HEK293 (cell line): ENCODE results near the gene RASL10A.

Experiments
- CTCF ChIA-PET: fragments of 350-600 bp; formaldehyde crosslinking; extraction: SDS; loops from one replicate; lab custom pipeline; 2021; ENCODE audit warnings: antibody characterized with exemption; lab: Yijun Ruan, JAX
- POLR2A ChIA-PET: fragments of 300-600 bp; formaldehyde crosslinking; extraction: SDS; loops from one replicate; lab custom pipeline; 2020; ENCODE audit warnings: antibody characterized with exemption, inconsistent platforms; lab: Yijun Ruan, JAX
- H3K27ac ChIP-seq: fragments of 200-500 bp; sonication (Bioruptor generic); 2 replicates; pipeline ENCODE4 v1.5.1; 2014; ENCODE audit warnings: low read depth, low read length, control low read depth, inconsistent platforms; ENCODE audit errors: extremely low read depth
- H3K36me3 ChIP-seq, 2 experiments: fragments of 200-500 bp in 1 of 2; sonication (Bioruptor generic) in 1 of 2; 1 replicate in 1 of 2; 2 replicates in 1 of 2; pipeline ENCODE4 v1.5.1; 2014 to 2017; ENCODE audit warnings: inconsistent platforms in 2 of 2, low read length in 2 of 2; ENCODE audit not compliant: control insufficient read depth in 2 of 2, insufficient read depth in 1 of 2
- H3K4me1 ChIP-seq: fragments of 200-500 bp; sonication (Bioruptor generic); 2 replicates; pipeline ENCODE4 v1.5.1; 2014; ENCODE audit warnings: mild to moderate bottlenecking, low read length, inconsistent platforms; ENCODE audit not compliant: control insufficient read depth, insufficient read depth
- H3K4me3 ChIP-seq: 2 replicates; pipeline ENCODE4 v1.5.1; 2011; ENCODE audit warnings: low read depth, mild to moderate bottlenecking, control low read depth, low read length, moderate library complexity
- H3K9me3 ChIP-seq: fragments of 200-500 bp; sonication (Bioruptor generic); 2 replicates; pipeline ENCODE4 v1.5.1; 2014; ENCODE audit warnings: low read depth, low read length, inconsistent platforms; ENCODE audit not compliant: control insufficient read depth, insufficient read depth
- GLIS1 ChIP-seq: fragments of 450-650 bp; formaldehyde crosslinking; IDR thresholded peaks from 2 replicates; pipeline ENCODE4 v1.5.1; 2016; ENCODE audit warnings: missing biosample characterization, missing genetic modification characterization
- IKZF3 ChIP-seq: fragments of 450-650 bp; IDR thresholded peaks from 2 replicates; pipeline ENCODE4 v1.5.0; 2018; ENCODE audit warnings: missing biosample characterization, mild to moderate bottlenecking, missing genetic modification characterization, moderate library complexity
- MZF1 ChIP-seq: fragments of 450-650 bp; formaldehyde crosslinking; IDR thresholded peaks from 2 replicates; pipeline ENCODE4 v1.5.1; 2017; ENCODE audit warnings: missing biosample characterization, missing genetic modification characterization, borderline replicate concordance
- SP2 ChIP-seq: fragments of 450-650 bp; formaldehyde crosslinking; IDR thresholded peaks from 2 replicates; pipeline ENCODE4 v1.5.1; 2016; ENCODE audit warnings: missing biosample characterization, missing genetic modification characterization
- YY1 ChIP-seq: fragments of 450-650 bp; formaldehyde crosslinking; IDR thresholded peaks from 2 replicates; pipeline ENCODE4 v1.5.1; 2018; ENCODE audit warnings: missing biosample characterization, missing genetic modification characterization
- ZBTB17 ChIP-seq: fragments of 450-650 bp; formaldehyde crosslinking; IDR thresholded peaks from 2 replicates; pipeline ENCODE4 v1.5.1; 2016; ENCODE audit warnings: missing biosample characterization, missing genetic modification characterization
- ZFP3 ChIP-seq: fragments of 450-650 bp; formaldehyde crosslinking; IDR thresholded peaks from 2 replicates; pipeline ENCODE4 v1.5.1; 2016; ENCODE audit warnings: low read depth, missing biosample characterization, missing genetic modification characterization
- ZIC2 ChIP-seq: fragments of 450-650 bp; formaldehyde crosslinking; IDR thresholded peaks from 2 replicates; pipeline ENCODE4 v1.5.1; 2016; ENCODE audit warnings: missing biosample characterization, missing genetic modification characterization
- ZNF785 ChIP-seq: fragments of 450-650 bp; formaldehyde crosslinking; IDR thresholded peaks from 2 replicates; pipeline ENCODE4 v1.5.1; 2016; ENCODE audit warnings: missing biosample characterization, missing genetic modification characterization
- TF ChIP-seq, protein P1 (sequence below): fragments of 450-650 bp; IDR thresholded peaks from 2 replicates; pipeline ENCODE4 v1.5.1; 2018; ENCODE audit warnings: missing biosample characterization, missing genetic modification characterization
- TF ChIP-seq, protein P2 (sequence below): fragments of 450-650 bp; formaldehyde crosslinking; IDR thresholded peaks from 2 replicates; pipeline ENCODE4 v1.5.1; 2017; ENCODE audit warnings: missing biosample characterization, missing genetic modification characterization
- TF ChIP-seq, protein P3 (sequence below): fragments of 450-650 bp; formaldehyde crosslinking; IDR thresholded peaks from 2 replicates; pipeline ENCODE4 v1.5.1; 2016; ENCODE audit warnings: missing biosample characterization, missing genetic modification characterization, borderline replicate concordance
- TF ChIP-seq, protein P4 (sequence below): fragments of 450-650 bp; formaldehyde crosslinking; IDR thresholded peaks from 2 replicates; pipeline ENCODE4 v1.5.1; 2016; ENCODE audit warnings: missing biosample characterization, missing genetic modification characterization

RASL10A gene

DNA sequence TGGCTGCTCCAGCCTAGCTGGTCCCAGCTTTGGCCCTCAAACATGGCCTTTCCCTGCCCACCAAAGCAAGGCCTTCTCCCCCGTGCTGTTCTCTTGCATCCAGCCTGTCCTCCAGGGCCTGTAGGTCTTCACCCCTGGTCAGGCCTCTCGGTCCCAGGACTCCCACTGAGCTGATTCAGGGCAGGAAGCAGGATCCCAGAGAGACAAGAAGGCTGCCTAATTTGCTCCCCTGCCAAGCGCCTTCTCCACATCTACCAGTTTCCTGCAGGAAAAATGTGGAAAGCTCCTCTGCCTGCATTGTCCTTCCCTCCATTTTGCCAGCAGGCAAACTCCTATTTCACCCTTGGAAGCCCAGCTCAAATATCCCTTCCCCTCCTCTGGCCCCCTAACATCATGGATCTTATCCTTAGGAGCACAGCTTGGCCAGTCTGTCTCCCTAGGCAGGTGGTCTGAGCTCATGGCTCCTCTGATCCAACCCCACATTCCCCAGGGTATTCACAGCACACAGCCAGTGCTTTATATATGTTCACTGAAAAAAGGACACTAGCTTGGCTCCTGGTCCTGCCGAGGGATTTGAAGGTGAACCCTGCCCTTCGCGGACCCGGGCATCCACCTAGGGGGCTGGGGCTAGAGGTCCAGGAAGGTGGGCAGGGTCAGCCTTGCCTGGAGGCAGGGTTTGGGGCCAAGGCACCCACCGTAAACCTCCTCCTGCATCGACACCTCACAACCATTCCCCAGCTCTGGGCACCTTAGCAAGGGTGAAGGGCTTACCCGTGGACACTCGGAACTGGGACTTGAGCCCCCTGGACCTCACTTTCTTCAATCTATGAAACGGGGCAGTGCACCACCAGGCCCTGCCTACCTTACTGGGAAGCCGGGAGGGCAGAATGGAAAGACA, 48.7 kb downstream of the RASL10A start:
- no peaks in the 10 kb centered on the region for H3K9me3 ChIP-seq
- ChIA-PET CTCF (interaction anchor here (0.7 to 1.4 kb wide), 3 partner anchors 13 to 619 kb away, joined by 3 read pairs; no protein-coding TSS in a partner anchor), POLR2A (interaction anchor here (0.6 to 2.2 kb wide), 7 partner anchors 9 to 1892 kb away, joined by 3 to 8 read pairs (median 4); partner anchors contain the start of genes AP1B1 and EMID1)
- H3K4me3 ChIP-seq, result peak overlapping the region; percentile 75
- H3K4me1 ChIP-seq, result peaks cover 5% of the 10 kb centered on the region
- H3K27ac ChIP-seq, result peak overlapping the region; percentile 99
- TF ChIP-seq YY1 (tag by site-specific recombination) (0 out of 2 replicates have a peak, but pooled peaks have one; percentile 58), ZBTB17 (tag by site-specific recombination) (peak; percentile 84), ZIC2 (tag by site-specific recombination) (peak; percentile 100), IKZF3 (tag by site-specific recombination) (peak; percentile 73), MZF1 (no peak), ZNF785 (tag by site-specific recombination) (no peak), ZFP3 (tag by site-specific recombination) (peak; percentile 97), GLIS1 (peak; percentile 86)
- TF ChIP-seq, protein P1, sequence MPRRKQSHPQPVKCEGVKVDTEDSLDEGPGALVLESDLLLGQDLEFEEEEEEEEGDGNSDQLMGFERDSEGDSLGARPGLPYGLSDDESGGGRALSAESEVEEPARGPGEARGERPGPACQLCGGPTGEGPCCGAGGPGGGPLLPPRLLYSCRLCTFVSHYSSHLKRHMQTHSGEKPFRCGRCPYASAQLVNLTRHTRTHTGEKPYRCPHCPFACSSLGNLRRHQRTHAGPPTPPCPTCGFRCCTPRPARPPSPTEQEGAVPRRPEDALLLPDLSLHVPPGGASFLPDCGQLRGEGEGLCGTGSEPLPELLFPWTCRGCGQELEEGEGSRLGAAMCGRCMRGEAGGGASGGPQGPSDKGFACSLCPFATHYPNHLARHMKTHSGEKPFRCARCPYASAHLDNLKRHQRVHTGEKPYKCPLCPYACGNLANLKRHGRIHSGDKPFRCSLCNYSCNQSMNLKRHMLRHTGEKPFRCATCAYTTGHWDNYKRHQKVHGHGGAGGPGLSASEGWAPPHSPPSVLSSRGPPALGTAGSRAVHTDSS (tag by site-specific recombination), result no peak
- H3K36me3 ChIP-seq, result peaks cover 12 to 70% of the 10 kb centered on the region in 2 experiments

DNA sequence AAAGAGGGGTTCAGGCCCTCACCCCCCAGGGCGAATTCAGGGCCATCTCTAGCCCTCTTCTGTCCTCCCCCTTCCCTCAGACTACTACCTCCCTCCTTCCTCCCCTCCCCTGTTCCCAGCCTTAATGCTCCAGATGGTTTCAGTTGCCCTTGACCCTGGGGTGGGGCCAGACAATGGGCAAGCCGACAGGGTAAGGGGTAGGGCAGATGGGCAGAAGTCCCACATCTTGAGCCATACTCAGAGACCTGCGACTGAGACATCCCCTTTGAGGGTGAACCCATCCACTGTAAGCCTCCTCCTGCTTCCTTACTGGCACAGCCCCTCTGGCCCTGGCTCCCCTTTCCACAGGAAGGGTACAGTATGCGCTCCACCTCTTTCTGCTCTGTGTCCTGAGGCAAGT, 49.6 kb downstream of the RASL10A start:
- Histone ChIP-seq H3K9me3 (no peaks in the 10 kb centered on the region), H3K27ac (peak overlapping the region; percentile 99; the same call in 1 of the 2 replicates), H3K4me1 (peaks cover 4% of the 10 kb centered on the region), H3K36me3 (peaks cover 19 to 66% of the 10 kb centered on the region in 2 experiments), H3K4me3 (no peak overlapping the region)
- TF ChIP-seq, protein P2, sequence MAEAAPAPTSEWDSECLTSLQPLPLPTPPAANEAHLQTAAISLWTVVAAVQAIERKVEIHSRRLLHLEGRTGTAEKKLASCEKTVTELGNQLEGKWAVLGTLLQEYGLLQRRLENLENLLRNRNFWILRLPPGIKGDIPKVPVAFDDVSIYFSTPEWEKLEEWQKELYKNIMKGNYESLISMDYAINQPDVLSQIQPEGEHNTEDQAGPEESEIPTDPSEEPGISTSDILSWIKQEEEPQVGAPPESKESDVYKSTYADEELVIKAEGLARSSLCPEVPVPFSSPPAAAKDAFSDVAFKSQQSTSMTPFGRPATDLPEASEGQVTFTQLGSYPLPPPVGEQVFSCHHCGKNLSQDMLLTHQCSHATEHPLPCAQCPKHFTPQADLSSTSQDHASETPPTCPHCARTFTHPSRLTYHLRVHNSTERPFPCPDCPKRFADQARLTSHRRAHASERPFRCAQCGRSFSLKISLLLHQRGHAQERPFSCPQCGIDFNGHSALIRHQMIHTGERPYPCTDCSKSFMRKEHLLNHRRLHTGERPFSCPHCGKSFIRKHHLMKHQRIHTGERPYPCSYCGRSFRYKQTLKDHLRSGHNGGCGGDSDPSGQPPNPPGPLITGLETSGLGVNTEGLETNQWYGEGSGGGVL, result peak; percentile 17; the same call in 1 of the 2 replicates
- TF ChIP-seq, protein P3, sequence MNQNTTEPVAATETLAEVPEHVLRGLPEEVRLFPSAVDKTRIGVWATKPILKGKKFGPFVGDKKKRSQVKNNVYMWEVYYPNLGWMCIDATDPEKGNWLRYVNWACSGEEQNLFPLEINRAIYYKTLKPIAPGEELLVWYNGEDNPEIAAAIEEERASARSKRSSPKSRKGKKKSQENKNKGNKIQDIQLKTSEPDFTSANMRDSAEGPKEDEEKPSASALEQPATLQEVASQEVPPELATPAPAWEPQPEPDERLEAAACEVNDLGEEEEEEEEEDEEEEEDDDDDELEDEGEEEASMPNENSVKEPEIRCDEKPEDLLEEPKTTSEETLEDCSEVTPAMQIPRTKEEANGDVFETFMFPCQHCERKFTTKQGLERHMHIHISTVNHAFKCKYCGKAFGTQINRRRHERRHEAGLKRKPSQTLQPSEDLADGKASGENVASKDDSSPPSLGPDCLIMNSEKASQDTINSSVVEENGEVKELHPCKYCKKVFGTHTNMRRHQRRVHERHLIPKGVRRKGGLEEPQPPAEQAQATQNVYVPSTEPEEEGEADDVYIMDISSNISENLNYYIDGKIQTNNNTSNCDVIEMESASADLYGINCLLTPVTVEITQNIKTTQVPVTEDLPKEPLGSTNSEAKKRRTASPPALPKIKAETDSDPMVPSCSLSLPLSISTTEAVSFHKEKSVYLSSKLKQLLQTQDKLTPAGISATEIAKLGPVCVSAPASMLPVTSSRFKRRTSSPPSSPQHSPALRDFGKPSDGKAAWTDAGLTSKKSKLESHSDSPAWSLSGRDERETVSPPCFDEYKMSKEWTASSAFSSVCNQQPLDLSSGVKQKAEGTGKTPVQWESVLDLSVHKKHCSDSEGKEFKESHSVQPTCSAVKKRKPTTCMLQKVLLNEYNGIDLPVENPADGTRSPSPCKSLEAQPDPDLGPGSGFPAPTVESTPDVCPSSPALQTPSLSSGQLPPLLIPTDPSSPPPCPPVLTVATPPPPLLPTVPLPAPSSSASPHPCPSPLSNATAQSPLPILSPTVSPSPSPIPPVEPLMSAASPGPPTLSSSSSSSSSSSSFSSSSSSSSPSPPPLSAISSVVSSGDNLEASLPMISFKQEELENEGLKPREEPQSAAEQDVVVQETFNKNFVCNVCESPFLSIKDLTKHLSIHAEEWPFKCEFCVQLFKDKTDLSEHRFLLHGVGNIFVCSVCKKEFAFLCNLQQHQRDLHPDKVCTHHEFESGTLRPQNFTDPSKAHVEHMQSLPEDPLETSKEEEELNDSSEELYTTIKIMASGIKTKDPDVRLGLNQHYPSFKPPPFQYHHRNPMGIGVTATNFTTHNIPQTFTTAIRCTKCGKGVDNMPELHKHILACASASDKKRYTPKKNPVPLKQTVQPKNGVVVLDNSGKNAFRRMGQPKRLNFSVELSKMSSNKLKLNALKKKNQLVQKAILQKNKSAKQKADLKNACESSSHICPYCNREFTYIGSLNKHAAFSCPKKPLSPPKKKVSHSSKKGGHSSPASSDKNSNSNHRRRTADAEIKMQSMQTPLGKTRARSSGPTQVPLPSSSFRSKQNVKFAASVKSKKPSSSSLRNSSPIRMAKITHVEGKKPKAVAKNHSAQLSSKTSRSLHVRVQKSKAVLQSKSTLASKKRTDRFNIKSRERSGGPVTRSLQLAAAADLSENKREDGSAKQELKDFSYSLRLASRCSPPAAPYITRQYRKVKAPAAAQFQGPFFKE, result no peak
- TF ChIP-seq, protein P4, sequence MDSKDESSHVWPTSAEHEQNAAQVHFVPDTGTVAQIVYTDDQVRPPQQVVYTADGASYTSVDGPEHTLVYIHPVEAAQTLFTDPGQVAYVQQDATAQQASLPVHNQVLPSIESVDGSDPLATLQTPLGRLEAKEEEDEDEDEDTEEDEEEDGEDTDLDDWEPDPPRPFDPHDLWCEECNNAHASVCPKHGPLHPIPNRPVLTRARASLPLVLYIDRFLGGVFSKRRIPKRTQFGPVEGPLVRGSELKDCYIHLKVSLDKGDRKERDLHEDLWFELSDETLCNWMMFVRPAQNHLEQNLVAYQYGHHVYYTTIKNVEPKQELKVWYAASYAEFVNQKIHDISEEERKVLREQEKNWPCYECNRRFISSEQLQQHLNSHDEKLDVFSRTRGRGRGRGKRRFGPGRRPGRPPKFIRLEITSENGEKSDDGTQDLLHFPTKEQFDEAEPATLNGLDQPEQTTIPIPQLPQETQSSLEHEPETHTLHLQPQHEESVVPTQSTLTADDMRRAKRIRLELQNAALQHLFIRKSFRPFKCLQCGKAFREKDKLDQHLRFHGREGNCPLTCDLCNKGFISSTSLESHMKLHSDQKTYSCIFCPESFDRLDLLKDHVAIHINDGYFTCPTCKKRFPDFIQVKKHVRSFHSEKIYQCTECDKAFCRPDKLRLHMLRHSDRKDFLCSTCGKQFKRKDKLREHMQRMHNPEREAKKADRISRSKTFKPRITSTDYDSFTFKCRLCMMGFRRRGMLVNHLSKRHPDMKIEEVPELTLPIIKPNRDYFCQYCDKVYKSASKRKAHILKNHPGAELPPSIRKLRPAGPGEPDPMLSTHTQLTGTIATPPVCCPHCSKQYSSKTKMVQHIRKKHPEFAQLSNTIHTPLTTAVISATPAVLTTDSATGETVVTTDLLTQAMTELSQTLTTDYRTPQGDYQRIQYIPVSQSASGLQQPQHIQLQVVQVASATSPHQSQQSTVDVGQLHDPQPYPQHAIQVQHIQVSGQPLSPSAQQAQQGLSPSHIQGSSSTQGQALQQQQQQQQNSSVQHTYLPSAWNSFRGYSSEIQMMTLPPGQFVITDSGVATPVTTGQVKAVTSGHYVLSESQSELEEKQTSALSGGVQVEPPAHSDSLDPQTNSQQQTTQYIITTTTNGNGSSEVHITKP (tag by site-specific recombination), result 0 out of 2 replicates have a peak, but pooled peaks have one; percentile 31
- 0 out of 2 replicates have a peak, but pooled peaks have one; percentile 16 for TF ChIP-seq SP2 (tag by site-specific recombination)
- ChIA-PET CTCF (interaction anchor here (1.4 kb wide), 1 partner anchor 20 kb away, joined by 3 read pairs; no protein-coding TSS in a partner anchor), POLR2A (interaction anchor here (0.6 to 1.1 kb wide), 2 partner anchors 8 to 124 kb away, joined by 3 to 4 read pairs; no protein-coding TSS in a partner anchor)
